Forelimb muscle (tissue), 1 donor: Measurements from ENCODE around the gene GRK4. TPM values are rescaled to one million over a fixed set of nuclear protein-coding genes. Genes with fewer than 3 reads are reported as not detected.
"Not testable (repeated sequence)": the region's sequence is repeated elsewhere in the genome, so short reads cannot be mapped to it uniquely, and the experiment has no call there.

ENCODE experiments used
- DNase-seq: peaks from one replicate; pipeline ENCODE4 v3.0.0-alpha.2; 2013; ENCODE audit warnings: low read depth
- polyA plus RNA-seq: library from polyadenylated mRNA; unstranded; fragments of 120-200 nt; gene quantifications from one replicate; pipeline ENCODE4 v1.2.1, GENCODE V29; 2013; ENCODE audit not compliant: insufficient read length

GRK4 gene
- polyA plus RNA-seq, 1 donor, result 12.0 TPM

GRCh38 chr4:3039706-3040366, 76.5 kb downstream of the GRK4 start:
- no peak for DNase-seq

- no peak for DNase-seq
Observed at GRCh38 chr4:3040452-3041191, 77.3 kb downstream of the GRK4 start.

GRCh38 chr4:3041192-3042142, 78.1 kb downstream of the GRK4 start:
- no peak for DNase-seq

- DNase-seq, result no peak
Observed at GRCh38 chr4:3042226-3042625, 78.9 kb downstream of the GRK4 start.

GRCh38 chr4:3043282-3044020, 80.1 kb downstream of the GRK4 start:
- DNase-seq, result no peak

GRCh38 chr4:3044870-3045819, 81.8 kb downstream of the GRK4 start:
- no peak for DNase-seq

- DNase-seq, result no peak
Observed at GRCh38 chr4:3046162-3046561, 82.8 kb downstream of the GRK4 start.

- DNase-seq, result no peak
Observed at GRCh38 chr4:3046623-3047022, 83.3 kb downstream of the GRK4 start.

GRCh38 chr4:3047464-3048286, 84.3 kb downstream of the GRK4 start:
- no peak for DNase-seq

GRCh38 chr4:3051141-3051897, 87.9 kb downstream of the GRK4 start:
- DNase-seq, result not testable (repeated sequence)

GRCh38 chr4:3054169-3054759, 90.9 kb downstream of the GRK4 start:
- DNase-seq, result no peak

GRCh38 chr4:3059943-3060342, 96.6 kb downstream of the GRK4 start:
- DNase-seq, result no peak

- DNase-seq, result no peak
Observed at GRCh38 chr4:3060946-3061345, 97.6 kb downstream of the GRK4 start.

- DNase-seq, result no peak
Observed at GRCh38 chr4:3062471-3062870, 99.1 kb downstream of the GRK4 start.

GRCh38 chr4:3065551-3065950, 102.2 kb downstream of the GRK4 start:
- no peak for DNase-seq

- no peak for DNase-seq
Observed at GRCh38 chr4:3066836-3067400, 103.5 kb downstream of the GRK4 start.

GRCh38 chr4:3067473-3068001, 104.2 kb downstream of the GRK4 start:
- DNase-seq, result no peak
